Thoracic aorta (tissue), 2 donors: ENCODE measurements around the gene EHMT2. TPM values are rescaled to one million over a fixed set of nuclear protein-coding genes. Genes with fewer than 3 reads are reported as not detected.
"Not testable (repeated sequence)": the region's sequence is repeated elsewhere in the genome, so short reads cannot be mapped to it uniquely, and the experiment has no call there.

Source experiments
- ATAC-seq: fragments of 150-250 bp; one replicate; pipeline ENCODE4 v1.8.0; 2017; ENCODE audit warnings: low read depth; ENCODE audit not compliant: insufficient number of reproducible peaks, low FRiP score
- DNase-seq: peaks from one replicate; pipeline ENCODE4 v3.0.0-alpha.2; 2020; ENCODE audit warnings: low spot score
- H3K27ac ChIP-seq, 2 donors: fragments of 200-600 bp; sonication (generic); 1 replicate in 1 of 2; 2 replicates in 1 of 2; pipeline ENCODE4 v1.5.1; 2016; ENCODE audit warnings: mild to moderate bottlenecking in 2 of 2, moderate library complexity in 2 of 2
- H3K27me3 ChIP-seq: fragments of 200-600 bp; sonication (generic); replicated peaks from 2 replicates; pipeline ENCODE4 v1.6.0; 2016; ENCODE audit warnings: mild to moderate bottlenecking; ENCODE audit not compliant: insufficient read depth
- H3K36me3 ChIP-seq: fragments of 200-600 bp; sonication (generic); one replicate; pipeline ENCODE4 v1.5.1; 2016
- H3K4me1 ChIP-seq, 2 donors: fragments of 200-600 bp; sonication (generic); 1 replicate in 1 of 2; 2 replicates in 1 of 2; pipeline versions ENCODE4 v1.5.1 to v1.6.0; 2016; ENCODE audit warnings: low read depth in 2 of 2, mild to moderate bottlenecking in 1 of 2; ENCODE audit not compliant: control insufficient read depth in 1 of 2
- H3K4me3 ChIP-seq: fragments of 200-600 bp; sonication (generic); 2 replicates; pipeline ENCODE4 v1.5.1; 2016; ENCODE audit warnings: mild to moderate bottlenecking
- H3K9me3 ChIP-seq: fragments of 200-600 bp; sonication (generic); 2 replicates; pipeline ENCODE4 v1.5.1; 2016
- total RNA-seq, 2 donors: library from RNA; depleted of rRNA; stranded (reverse); fragments of >200 nt; gene quantifications; one replicate each; pipeline versions ENCODE4 v1.1.0 to v1.2.3, GENCODE V29; 2016
- TF ChIP-seq, protein P1 (sequence below): fragments of 200-600 bp; sonication (generic); IDR thresholded peaks from one replicate; pipeline ENCODE4 v1.5.1; 2019; ENCODE audit warnings: antibody characterized with exemption

The EHMT2 gene
- total RNA-seq, 2 donors from 2014 or later: 19.5 to 33.2 TPM

DNA sequence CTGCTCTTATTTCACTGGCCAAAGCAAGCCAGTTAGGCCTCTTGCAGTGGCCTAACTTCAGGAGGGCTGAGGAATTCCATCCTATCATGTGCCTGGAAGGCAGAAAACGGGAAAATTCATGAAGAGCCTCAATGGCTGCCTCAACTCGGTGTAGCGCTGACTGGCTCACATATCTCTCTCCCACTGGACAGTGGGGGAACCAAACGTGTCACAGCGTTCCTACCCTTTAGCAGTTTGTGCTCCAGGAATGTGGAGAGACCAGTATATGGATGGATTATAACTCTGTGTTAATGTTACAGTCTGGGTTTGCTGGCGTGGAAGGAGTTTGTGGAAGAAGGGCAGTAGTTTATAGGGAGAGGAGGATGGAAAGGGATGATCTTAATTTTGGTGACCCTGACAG, 18.3 kb upstream of the EHMT2 start:
- Histone ChIP-seq H3K27ac (no peak overlapping the region), H3K4me3 (no peak overlapping the region), H3K27me3 (no peaks in the 10 kb centered on the region), H3K4me1 (peaks cover 0 to 8% of the 10 kb centered on the region in 2 donors), H3K9me3 (no peaks in the 10 kb centered on the region), H3K36me3 (no peaks in the 10 kb centered on the region)
- DNase-seq (no peak), ATAC-seq (no peak)
- TF ChIP-seq, protein P1, sequence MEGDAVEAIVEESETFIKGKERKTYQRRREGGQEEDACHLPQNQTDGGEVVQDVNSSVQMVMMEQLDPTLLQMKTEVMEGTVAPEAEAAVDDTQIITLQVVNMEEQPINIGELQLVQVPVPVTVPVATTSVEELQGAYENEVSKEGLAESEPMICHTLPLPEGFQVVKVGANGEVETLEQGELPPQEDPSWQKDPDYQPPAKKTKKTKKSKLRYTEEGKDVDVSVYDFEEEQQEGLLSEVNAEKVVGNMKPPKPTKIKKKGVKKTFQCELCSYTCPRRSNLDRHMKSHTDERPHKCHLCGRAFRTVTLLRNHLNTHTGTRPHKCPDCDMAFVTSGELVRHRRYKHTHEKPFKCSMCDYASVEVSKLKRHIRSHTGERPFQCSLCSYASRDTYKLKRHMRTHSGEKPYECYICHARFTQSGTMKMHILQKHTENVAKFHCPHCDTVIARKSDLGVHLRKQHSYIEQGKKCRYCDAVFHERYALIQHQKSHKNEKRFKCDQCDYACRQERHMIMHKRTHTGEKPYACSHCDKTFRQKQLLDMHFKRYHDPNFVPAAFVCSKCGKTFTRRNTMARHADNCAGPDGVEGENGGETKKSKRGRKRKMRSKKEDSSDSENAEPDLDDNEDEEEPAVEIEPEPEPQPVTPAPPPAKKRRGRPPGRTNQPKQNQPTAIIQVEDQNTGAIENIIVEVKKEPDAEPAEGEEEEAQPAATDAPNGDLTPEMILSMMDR: no peak

DNA sequence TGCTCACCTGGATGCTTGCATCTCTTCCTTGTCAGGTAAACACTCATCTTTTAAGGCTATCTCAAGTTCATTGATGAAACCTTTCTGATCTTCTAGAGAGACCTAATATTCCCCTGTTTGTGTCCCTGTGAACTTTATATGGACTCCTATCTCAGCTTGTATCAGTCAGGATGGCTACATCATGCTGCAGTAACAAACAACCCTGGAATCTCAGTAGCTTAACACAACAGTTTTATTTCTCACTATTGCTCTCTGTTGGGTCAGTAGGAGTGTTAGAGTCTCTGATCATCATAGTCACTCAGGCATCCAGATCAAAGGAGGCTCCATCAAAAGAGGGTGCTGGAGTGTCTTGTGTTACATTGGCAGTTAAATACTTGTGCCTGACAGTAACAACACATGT, 17.9 kb upstream of the EHMT2 start:
- DNase-seq (no peak), ATAC-seq (no peak)
- Histone ChIP-seq H3K4me1 (peaks cover 0 to 8% of the 10 kb centered on the region in 2 donors), H3K27me3 (no peaks in the 10 kb centered on the region), H3K4me3 (no peak overlapping the region), H3K9me3 (no peaks in the 10 kb centered on the region), H3K27ac (no peak overlapping the region), H3K36me3 (no peaks in the 10 kb centered on the region)
- TF ChIP-seq, protein P1: no peak

DNA sequence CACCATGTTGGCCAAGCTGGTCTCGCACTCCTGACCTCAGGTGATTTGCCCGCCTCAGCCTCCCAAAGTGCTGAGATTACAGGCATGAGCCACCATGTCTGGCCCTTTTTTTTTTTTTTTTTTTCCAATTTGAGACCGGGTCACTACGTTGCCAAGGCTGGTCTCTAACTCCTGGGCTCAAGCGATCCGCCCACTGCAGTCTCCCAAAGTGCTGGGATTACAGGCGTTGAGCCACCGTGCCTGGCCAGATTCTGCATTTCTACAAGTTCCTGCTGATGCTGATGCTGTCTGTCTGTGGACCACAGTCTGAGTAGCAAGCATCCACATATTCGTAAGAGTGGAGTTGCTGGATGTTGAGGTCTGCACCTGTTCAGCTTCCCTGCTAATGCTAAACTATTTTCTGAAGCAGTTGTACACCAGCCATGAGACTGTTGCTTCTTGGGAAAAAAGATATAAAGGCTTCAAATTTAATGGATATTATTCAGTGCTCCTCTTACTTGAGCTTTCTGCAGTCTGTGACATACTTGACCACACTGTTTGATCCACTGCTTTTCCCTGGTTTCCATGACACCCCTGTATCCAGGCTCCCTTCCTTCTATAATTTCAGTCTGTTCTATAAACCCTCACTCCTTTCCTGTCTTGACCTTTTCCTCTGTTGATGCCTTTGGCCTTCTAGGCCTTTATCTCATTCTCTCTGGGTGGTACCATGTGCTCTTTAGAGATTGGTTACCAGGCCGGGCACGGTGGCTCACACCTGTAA, 14.5 kb upstream of the EHMT2 start:
- TF ChIP-seq, protein P1: no peak
- no peak for DNase-seq
- Histone ChIP-seq H3K4me3 (no peak overlapping the region), H3K4me1 (peaks cover 0 to 8% of the 10 kb centered on the region in 2 donors), H3K27me3 (no peaks in the 10 kb centered on the region), H3K27ac (no peak overlapping the region), H3K9me3 (no peaks in the 10 kb centered on the region), H3K36me3 (no peaks in the 10 kb centered on the region)
- no peak for ATAC-seq

DNA sequence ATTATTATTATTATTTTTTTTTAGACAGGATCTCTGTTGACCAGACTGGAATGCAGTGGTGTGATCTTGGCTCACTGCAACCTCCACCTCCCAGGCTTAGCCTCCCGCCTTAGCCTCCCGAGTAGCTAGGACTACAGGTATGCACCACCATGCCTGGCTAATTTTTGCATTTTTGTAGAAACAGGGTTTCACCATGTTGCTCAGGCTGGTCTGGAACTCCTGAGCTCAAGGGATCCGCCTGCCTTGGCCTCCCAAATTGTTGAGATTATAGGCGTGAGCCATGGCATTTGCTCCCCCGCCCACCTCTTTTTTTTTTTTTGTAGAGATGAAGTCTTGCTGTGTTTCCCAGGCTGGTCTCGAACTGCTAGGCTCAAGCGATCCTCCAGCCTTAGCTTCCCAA, 11.8 kb upstream of the EHMT2 start:
- not testable (repeated sequence) for H3K27ac ChIP-seq, H3K27me3 ChIP-seq, DNase-seq, H3K4me1 ChIP-seq, H3K36me3 ChIP-seq, H3K4me3 ChIP-seq, H3K9me3 ChIP-seq, ATAC-seq

DNA sequence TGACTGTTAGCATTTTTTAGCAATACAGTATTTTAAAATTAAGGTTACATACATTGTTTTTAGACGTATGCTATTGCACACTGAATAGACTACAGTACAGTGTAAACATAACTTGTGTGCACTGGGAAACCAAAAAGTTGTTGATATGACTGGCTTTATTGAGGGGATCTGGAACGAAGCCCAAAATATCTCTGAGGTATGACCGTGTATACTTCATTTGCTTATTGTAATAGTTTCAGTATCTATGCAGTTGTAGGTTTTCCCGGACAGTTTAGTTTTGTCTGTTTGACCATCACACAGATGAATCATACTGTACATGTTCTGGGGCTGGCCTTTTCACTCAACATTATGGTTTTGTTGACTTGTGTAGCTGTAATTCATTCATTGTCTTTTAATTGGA, 11.3 kb upstream of the EHMT2 start:
- peaks cover 1 to 8% of the 10 kb centered on the region in 2 donors for H3K4me1 ChIP-seq
- DNase-seq: no peak
- no peaks in the 10 kb centered on the region for H3K9me3 ChIP-seq
- TF ChIP-seq, protein P1: no peak
- no peaks in the 10 kb centered on the region for H3K27me3 ChIP-seq
- no peak for ATAC-seq
- no peak overlapping the region for H3K4me3 ChIP-seq
- no peaks in the 10 kb centered on the region for H3K36me3 ChIP-seq
- no peak overlapping the region for H3K27ac ChIP-seq

DNA sequence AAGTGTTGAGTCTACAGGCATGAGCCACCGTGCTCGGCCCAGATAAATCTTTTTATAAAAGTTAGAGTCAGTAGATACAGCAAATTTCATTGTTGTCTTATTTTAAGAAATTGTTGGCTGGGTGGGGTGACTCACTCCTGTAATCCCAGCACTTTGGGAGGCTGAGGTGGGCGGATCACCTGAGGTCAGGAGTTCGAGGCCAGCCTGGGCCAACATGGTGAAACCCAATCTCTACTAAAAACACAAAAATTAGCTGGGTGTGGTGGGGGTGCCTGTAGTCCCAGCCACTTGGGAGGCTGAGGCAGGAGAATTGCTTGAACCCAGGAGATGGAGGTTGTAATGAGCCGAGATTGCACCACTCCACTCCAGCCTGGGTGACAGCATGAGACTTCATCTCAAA, 10.8 kb upstream of the EHMT2 start:
- H3K9me3 ChIP-seq, H3K36me3 ChIP-seq, H3K4me1 ChIP-seq, H3K27ac ChIP-seq, ATAC-seq, H3K27me3 ChIP-seq, H3K4me3 ChIP-seq, DNase-seq: not testable (repeated sequence)
